GM21717 (cell line): ENCODE results near the gene TCF7L2.

ENCODE experiments used
- ATAC-seq: cut with Tn5 transposase; IDR thresholded peaks from one replicate; pipeline ENCODE4 v1.9.1; 2021; ENCODE audit warnings: mild to moderate bottlenecking, moderate library complexity; ENCODE audit not compliant: unreplicated experiment

The TCF7L2 gene

GRCh38 chr10:112946649-112947048, 3.4 kb upstream of the TCF7L2 start:
- no peak for ATAC-seq

DNA sequence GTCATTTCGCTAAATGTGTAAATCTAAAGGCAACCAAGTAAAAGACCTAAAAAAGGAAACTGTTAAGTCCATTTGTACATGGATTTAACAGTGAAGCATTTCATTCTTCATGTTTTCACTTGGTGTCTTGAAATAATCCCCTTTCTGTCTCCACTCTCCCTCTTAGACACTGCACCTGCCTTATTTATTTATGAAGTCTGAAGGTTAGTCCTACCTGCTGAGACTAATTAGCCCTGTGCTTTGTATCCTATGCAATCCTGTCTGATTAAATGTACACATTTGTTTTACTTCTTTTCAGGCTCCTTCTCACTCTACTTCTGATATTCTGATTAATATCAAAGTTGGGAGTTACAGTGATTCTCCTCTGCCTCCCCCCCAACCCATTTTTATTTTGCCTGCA, 1.9 kb upstream of the TCF7L2 start:
- ATAC-seq = no peak

- ATAC-seq = no peak
Observed at GRCh38 chr10:112949143-112949823, 764 bp upstream of the TCF7L2 start.

GRCh38 chr10:112950714-112951358, 789 bp downstream of the TCF7L2 start:
- no peak for ATAC-seq

GRCh38 chr10:112951359-112952281, 1.6 kb downstream of the TCF7L2 start:
- no peak for ATAC-seq

DNA sequence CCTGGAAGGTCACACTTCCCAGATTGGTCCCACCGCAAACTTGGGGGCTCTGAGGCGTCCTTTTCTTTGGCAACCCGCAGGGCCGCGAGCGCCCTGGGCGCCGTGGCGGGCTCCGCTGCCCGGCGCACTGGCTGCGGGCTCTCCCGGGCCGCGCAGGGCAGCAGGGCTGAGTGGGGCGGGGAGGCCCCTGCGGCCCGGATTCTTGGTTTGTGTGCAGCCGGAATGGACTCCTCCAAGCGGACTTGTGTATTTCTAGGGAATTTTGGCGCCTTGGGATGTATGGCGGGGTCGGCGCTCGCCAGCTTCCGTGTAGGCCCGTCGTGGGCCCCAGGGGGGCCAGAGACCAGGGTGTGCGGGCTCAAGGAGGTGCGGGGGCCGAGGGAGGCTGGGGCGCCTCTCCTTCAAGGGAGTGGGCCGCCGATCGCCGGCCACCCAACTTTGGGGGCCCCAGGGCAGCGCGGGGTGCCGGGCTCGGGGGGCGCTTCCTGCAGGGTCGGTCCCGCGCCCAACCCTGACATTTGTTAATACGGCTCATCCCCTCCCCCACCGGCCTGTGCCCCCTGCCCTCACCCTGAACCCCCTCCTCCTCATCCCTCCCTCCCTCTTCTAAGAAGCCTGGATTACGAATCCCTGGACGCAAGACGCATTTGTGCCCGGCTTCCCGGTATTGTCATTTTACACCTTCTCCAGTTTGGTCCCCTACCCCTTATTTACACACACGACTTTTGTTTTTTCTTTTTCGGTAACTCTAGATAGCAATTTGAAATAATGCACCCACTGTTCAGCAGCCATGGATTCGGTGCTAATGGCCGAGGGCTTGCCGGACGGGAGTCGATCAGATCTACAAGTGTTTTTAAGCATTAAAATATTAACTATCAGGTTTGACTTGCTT, 2.5 kb downstream of the TCF7L2 start:
- no peak for ATAC-seq

- no peak for ATAC-seq
Observed at GRCh38 chr10:112953174-112954159, 3.4 kb downstream of the TCF7L2 start.

DNA sequence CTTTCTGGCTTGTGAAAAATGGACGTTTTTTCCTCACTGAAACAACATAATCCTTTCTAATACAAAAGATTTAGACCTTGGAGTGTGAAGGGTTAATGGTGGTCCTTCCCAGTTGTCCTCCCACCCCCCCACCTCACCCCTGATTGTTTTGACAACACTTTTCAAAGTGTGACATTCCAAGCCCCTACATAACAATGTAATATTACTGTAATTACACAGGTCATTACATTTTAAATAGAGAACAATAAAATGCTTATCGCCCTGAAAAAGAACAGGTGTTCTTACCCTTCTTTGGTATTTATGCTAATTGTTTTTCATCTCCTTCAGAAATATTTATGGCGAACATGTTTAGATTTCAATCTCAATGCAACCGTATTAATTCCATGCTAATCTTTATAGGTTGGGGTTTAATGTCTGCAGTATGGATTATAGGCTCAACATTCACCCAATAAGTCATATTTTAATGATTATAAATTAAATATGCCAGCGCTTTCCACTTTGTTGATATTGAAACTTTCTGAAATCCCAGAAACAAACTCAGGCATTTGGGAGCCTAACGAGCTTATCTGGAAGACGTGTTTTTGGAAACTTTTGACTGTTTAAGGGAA, 5.0 kb downstream of the TCF7L2 start:
- no peak for ATAC-seq

DNA sequence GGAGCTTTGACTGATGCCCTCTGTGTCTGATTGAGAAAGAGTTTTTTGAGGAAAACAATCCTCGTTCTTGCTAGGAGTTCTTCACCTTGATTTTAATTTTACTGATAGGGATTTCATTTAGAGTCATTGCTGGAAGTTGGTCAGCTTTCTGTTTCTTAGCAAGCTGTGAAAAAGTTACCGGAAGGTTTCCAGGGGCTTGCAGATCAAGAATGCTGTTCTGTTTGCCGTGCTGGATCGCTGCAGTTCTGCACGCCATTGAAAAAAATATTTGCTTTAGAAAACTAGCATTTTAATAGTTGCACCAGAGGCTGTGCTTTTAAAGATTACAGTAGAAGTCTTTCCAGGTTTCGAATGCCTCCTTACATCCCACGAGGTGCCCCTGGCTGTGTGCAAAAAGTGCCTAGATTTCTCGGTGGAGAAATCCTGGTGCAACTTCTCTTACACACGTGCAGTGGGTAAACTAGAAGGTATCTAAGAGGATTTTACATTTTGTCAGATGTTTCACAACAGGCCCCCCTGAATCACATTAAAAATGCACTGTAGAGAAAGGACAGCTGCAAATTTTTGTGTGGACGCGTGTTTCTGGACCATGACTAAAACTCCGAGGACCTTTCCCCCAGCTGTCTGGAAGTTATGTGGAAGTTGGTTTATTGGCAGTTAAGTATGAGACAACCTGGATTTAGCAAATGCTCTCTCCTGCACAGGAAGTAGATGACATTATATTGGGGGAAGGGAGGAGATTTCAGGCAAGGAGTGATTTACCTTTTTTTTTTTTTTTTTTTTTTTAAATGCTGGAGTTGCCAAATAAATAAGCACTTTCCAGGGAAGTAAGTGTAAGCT, 5.8 kb downstream of the TCF7L2 start:
- no peak for ATAC-seq

DNA sequence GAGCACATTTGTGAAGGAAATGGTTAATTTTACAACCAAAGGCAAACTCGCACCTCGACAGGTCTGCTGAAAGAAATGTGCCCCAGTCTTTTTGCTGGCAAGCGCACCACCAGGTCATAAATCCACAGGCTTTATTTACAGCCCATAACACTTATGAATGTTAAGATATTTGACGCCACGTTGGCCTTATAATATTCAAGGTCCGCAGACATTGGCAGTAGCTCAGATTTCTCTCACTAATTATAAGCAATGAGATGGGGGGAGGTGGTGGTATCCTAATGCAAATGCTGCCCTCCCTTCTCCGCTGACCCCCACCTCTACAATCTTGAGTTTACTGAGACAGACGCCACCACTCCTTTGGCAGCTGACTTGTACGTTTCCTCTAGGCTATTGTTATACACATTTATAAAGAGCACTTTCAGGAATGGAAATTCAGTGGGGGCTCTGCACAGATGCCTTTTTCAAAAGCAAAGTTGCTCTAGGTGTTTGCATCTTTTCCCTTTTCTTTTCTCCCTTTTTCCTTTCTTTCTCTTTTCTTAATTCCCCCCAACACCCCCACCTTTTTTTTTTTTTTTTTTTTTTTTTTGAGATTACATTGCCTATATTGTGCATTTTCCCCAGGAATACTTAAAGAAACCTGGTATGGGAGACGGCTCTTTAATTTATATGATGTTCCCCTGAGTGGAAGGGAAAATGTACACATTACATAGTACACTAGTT, 6.7 kb downstream of the TCF7L2 start:
- ATAC-seq = no peak

DNA sequence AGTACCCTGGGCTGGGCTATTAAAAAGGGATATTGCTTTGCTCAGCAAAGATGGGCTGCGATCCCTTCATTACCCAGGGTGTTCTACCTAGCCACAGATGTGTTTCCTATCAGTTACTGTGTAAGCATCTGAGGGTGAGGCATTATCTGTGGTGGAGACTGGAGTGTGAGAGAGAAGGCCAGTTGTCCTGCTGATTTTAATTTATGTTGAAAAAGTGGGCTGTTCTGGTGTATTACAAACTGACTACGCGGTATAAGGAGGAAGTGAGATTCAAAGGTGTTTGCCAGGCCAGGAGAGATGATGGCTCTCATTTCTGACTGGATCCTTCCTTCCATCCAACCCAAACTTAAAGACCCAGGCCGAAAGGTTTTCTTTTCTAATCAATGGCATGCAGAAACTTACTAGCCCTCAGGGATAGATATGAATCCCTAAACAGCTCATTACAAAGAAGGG, 7.6 kb downstream of the TCF7L2 start:
- ATAC-seq = no peak

DNA sequence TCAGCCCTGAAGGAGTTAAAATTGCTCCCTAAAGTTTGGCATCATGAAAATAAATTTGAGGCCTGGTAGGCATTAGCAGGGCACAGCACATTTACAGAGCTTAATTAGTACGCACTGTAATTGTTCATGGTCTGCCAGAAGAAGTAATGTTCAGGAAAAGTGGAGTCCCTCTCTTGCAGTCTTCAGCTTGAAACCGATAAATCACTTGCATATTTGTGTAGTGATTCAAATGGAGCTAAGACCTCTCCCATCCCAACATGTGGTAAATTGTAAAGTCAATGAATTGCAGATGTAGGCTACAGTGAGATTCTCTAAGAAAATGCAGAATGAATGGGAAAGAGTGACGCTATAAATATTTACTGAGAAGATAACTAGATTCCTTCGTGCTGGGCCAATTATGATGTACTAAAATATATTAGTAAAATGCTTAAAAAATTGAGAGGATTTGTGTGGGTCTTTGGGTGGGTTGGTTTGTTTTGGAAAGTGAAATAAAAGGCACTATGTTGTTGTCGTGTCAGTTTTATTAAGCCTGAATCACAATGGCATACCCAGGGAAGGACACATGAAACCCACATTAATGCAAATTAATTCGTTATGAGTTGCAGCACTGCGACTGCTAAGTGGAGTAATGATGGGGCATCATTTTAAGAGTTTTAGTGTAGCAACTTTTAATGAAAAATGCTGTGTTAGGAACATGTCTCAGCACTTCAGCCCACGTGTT, 8.4 kb downstream of the TCF7L2 start:
- ATAC-seq = no peak

DNA sequence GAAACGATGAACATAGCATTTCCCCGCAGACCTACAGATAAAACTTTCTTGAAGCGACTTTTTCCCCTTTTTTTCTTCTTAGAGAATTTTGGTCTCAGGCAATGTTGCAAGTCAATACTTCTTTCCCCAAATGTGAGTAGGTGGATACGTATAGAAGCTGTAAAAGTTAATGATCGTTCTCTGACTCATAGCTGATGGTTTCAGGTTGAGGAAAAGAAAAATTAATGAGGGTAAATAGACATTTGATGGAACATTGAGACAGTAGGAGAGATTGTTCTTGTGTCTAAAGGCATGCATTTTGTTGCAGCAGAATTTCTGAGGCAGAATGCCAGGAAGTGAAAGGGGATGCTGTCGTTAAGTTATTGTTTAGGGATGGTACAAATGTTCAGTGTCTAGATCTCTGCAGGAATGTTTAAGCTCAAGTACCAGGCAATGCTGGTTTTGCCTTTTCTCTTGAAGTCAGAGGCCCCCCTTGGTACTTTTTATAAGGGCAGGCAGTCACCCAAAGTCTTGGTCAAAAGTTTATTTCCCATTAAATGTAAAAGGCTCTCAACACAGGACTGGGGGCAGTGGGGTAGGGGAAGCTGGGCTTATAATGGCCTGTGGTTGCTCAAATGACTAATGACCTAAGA, 9.3 kb downstream of the TCF7L2 start:
- ATAC-seq = no peak

- no peak for ATAC-seq
Observed at GRCh38 chr10:112960151-112960681, 10.2 kb downstream of the TCF7L2 start.

- no peak for ATAC-seq
Observed at GRCh38 chr10:112961609-112962008, 11.6 kb downstream of the TCF7L2 start.

DNA sequence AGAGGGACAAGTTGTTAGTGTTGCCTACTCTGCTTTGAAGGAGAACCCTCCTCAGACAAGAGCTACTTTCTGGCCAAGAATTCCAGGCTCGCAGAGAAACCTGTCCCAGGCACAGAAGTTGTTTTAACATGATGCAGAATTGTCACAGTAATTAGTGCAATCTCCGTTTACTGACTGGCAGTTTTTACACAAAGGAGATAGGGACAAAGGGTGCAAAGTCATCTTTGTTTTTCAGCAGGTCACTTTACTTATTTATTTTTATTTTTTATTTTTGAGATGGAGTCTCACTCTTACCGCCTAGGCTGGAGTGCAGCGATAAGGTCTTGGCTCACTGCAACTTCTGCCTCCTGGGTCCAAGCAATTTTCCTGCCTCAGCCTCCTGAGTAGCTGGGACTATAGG, 12.3 kb downstream of the TCF7L2 start:
- no peak for ATAC-seq
